A673 (cell line): Measurements from ENCODE around the gene SMIM13. TPM values are rescaled to one million over a fixed set of nuclear protein-coding genes. Genes with fewer than 3 reads are reported as not detected.

ENCODE experiments used
- BruUV-seq: library from RNA; stranded (reverse); fragments of 400-500 nt; replicated peaks from 2 replicates; lab custom pipeline; 2021; lab: Mats Ljungman, UMichigan
- CTCF ChIA-PET: fragments of 300-600 bp; sonication (Branson Sonifier 250); formaldehyde crosslinking; loops from one replicate; lab custom pipeline; 2022; ENCODE audit warnings: antibody characterized with exemption; lab: Charles Lee
- POLR2A ChIA-PET: fragments of 300-600 bp; sonication (Branson Sonifier 250); formaldehyde crosslinking; loops from one replicate; lab custom pipeline; 2022; ENCODE audit warnings: antibody characterized with exemption; ENCODE audit not compliant: low non-redundant PET; lab: Charles Lee
- DNase-seq: peaks from one replicate; pipeline ENCODE4 v3.0.0-alpha.2; 2015; ENCODE audit warnings: low spot score
- H3K27ac ChIP-seq: fragments of 200-600 bp; sonication (generic); 2 replicates; pipeline ENCODE4 v1.5.1; 2016; ENCODE audit warnings: mixed run types, low read depth, mild to moderate bottlenecking, mixed read lengths, antibody characterized with exemption, low read length; ENCODE audit not compliant: poor library complexity, severe bottlenecking
- H3K27me3 ChIP-seq: fragments of 200-600 bp; sonication (generic); replicated peaks from 2 replicates; pipeline ENCODE4 v1.6.1; 2017; ENCODE audit warnings: mixed run types, low read depth, mild to moderate bottlenecking, mixed read lengths, antibody characterized with exemption, low read length; ENCODE audit not compliant: insufficient read depth, poor library complexity
- H3K36me3 ChIP-seq: fragments of 200-600 bp; sonication (generic); 2 replicates; pipeline ENCODE4 v1.6.1; 2016; ENCODE audit warnings: mixed run types, mild to moderate bottlenecking, mixed read lengths, antibody characterized with exemption, low read length; ENCODE audit not compliant: insufficient read depth, poor library complexity, severe bottlenecking
- H3K4me1 ChIP-seq: fragments of 200-600 bp; sonication (generic); 2 replicates; pipeline ENCODE4 v1.6.1; 2017; ENCODE audit warnings: mixed run types, mild to moderate bottlenecking, mixed read lengths, antibody characterized with exemption, low read length; ENCODE audit not compliant: insufficient read depth, poor library complexity, severe bottlenecking
- H3K4me3 ChIP-seq: fragments of 200-600 bp; sonication (generic); 2 replicates; pipeline ENCODE4 v1.5.1; 2016; ENCODE audit warnings: low read depth, mixed run types, mild to moderate bottlenecking, mixed read lengths, low read length; ENCODE audit not compliant: poor library complexity, severe bottlenecking
- H3K9me3 ChIP-seq: fragments of 200-600 bp; sonication (generic); 2 replicates; pipeline ENCODE4 v1.6.1; 2016; ENCODE audit warnings: mixed run types, low read depth, mild to moderate bottlenecking, mixed read lengths, antibody characterized with exemption, low read length; ENCODE audit not compliant: poor library complexity, severe bottlenecking
- CTCF ChIP-seq: fragments of 300-800, 200-600 bp; sonication (generic); conservative IDR thresholded peaks from 2 replicates; pipeline ENCODE4 v1.5.1; 2017; ENCODE audit warnings: low read depth, mild to moderate bottlenecking, antibody characterized with exemption, low read length, moderate library complexity, mixed read lengths
- EZH2 ChIP-seq: fragments of 200-600 bp; sonication (generic); IDR thresholded peaks from 2 replicates; pipeline ENCODE4 v1.6.1; 2017; ENCODE audit warnings: borderline replicate concordance, low read depth, mild to moderate bottlenecking, mixed read lengths, antibody characterized with exemption, low read length; ENCODE audit not compliant: poor library complexity, severe bottlenecking
- intact Hi-C: fragments of 100-400 bp; cut with micrococcal nuclease; formaldehyde crosslinking; loops from one replicate; pipeline ENCODE4 v1.10.0; 2022; ENCODE audit not compliant: unreplicated experiment
- total RNA-seq: library from RNA; stranded (reverse); gene quantifications from 2 replicates; pipeline ENCODE4 v1.2.3, GENCODE V29; 2021

SMIM13 gene
- total RNA-seq, 1 experiment from 2014 or later, result 18.9 TPM

DNA sequence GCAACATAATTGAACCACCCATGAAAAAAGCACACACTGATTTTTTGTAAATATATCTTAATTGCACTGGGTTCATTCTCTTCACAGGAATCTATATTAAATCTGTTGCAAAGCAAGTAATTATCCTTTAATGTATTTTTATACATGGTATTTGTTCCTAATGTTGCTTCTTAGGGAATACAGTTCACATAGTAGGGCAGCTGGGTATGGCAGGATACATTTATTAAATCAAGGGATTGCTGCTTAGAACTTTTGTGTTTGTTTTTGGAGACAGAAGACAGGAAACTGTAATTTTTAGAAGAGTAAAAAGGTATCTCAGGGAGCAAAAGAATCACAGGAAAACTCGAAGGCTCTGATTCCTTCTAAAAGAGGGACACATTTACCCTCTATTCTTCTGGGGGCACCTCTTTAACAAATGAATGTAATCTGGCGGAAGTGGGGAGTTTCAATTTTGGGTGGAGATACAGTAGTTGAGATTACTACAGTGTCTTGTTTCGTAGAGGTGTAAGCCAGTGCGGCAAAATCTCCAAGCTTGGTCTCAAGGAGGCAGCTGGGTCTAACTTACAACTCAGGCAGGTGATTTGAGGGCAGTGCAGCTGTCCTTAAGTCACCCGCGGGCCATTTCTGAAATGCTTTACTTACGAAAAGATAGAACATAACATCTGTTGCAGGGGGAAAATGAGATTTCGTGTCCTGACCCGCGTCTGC lies 812 bp upstream of the SMIM13 start:
- no peaks in the 10 kb centered on the region for H3K36me3 ChIP-seq
- POLR2A ChIA-PET, result no interaction called here
- H3K27me3 ChIP-seq, result no peaks in the 10 kb centered on the region
- peaks cover 19% of the 10 kb centered on the region for H3K4me1 ChIP-seq
- H3K27ac ChIP-seq, result peak overlapping the region; percentile 94
- CTCF ChIA-PET, result interaction anchor here (1.0 kb wide), 1 partner anchor 219 kb away, joined by 3 read pairs; no protein-coding TSS in a partner anchor
- BruUV-seq, result TSS peak; percentile 84
- TF ChIP-seq CTCF, result no peak
- TF ChIP-seq EZH2, result no peak
- DNase-seq, result peak; percentile 39
- intact Hi-C loops, result no loop called here
- H3K4me3 ChIP-seq, result peak overlapping the region; percentile 84
- no peaks in the 10 kb centered on the region for H3K9me3 ChIP-seq

GRCh38 chr6:11093376-11093625 lies 333 bp upstream of the SMIM13 start:
- BruUV-seq, result no TSS peak

GRCh38 chr6:11094411-11094851 lies 797 bp downstream of the SMIM13 start:
- BruUV-seq, result no TSS peak
- peaks cover under 1% of the 10 kb centered on the region for H3K36me3 ChIP-seq
- POLR2A ChIA-PET, result no interaction called here
- TF ChIP-seq EZH2 (no peak), CTCF (no peak)
- CTCF ChIA-PET, result no interaction called here
- H3K9me3 ChIP-seq, result no peaks in the 10 kb centered on the region
- no peaks in the 10 kb centered on the region for H3K27me3 ChIP-seq
- H3K4me3 ChIP-seq, result peak overlapping the region; percentile 84
- H3K27ac ChIP-seq, result peak overlapping the region; percentile 94
- DNase-seq, result peak; percentile 39
- H3K4me1 ChIP-seq, result peaks cover 19% of the 10 kb centered on the region
- intact Hi-C loops, result loop anchor here (1.0 kb wide), 1 partner anchor 402 kb away; no protein-coding TSS in a partner anchor

More at GRCh38 chr6:11093376-11093625, 333 bp upstream of the SMIM13 start:
- Histone ChIP-seq H3K27ac (peak overlapping the region; percentile 94), H3K9me3 (no peaks in the 10 kb centered on the region), H3K4me1 (peaks cover 19% of the 10 kb centered on the region), H3K36me3 (no peaks in the 10 kb centered on the region), H3K4me3 (peak overlapping the region; percentile 84), H3K27me3 (no peaks in the 10 kb centered on the region)
- intact Hi-C loops, result no loop called here
- CTCF ChIA-PET, result interaction anchor here (1.0 kb wide), 1 partner anchor 220 kb away, joined by 3 read pairs; no protein-coding TSS in a partner anchor
- no peak for TF ChIP-seq EZH2
- no peak for TF ChIP-seq CTCF
- POLR2A ChIA-PET, result no interaction called here
- DNase-seq, result no peak
